OCI-LY3 (cell line): Measurements from ENCODE around the gene LAMA4.

Experiments used
- H2AFZ ChIP-seq: fragments of 200-600, 300-600 bp; shearing (Covaris generic); 2 replicates; pipeline ENCODE4 v1.6.0; 2014; ENCODE audit warnings: antibody characterized with exemption, low read depth, low read length
- H3K27ac ChIP-seq: fragments of 200-600, 300-600 bp; sonication (generic); 2 replicates; pipeline ENCODE4 v1.5.1; 2014; ENCODE audit warnings: mild to moderate bottlenecking, low read length, moderate library complexity, mixed read lengths
- H3K27me3 ChIP-seq: fragments of 200-600, 300-600 bp; sonication (generic); 2 replicates; pipeline ENCODE4 v1.6.1; 2014; ENCODE audit warnings: low read depth, low read length, mixed read lengths
- H3K36me3 ChIP-seq: fragments of 200-600, 300-600 bp; sonication (generic); replicated peaks from 2 replicates; pipeline ENCODE3; 2014; ENCODE audit warnings: low read depth, low read length, mixed read lengths
- H3K4me1 ChIP-seq: fragments of 300-600, 200-600 bp; sonication (generic); 2 replicates; pipeline ENCODE4 v1.6.1; 2014; ENCODE audit warnings: low read length, mixed read lengths
- H3K4me2 ChIP-seq: fragments of 200-600, 300-600 bp; sonication (generic); 2 replicates; pipeline ENCODE4 v1.6.1; 2014; ENCODE audit warnings: low read length, mixed read lengths
- H3K4me3 ChIP-seq: fragments of 300-600, 200-600 bp; sonication (generic); 2 replicates; pipeline ENCODE4 v1.5.1; 2014; ENCODE audit warnings: antibody characterized with exemption, mild to moderate bottlenecking, low read length, moderate library complexity
- H3K79me2 ChIP-seq: fragments of 300-600, 200-600 bp; shearing (Covaris generic); 2 replicates; pipeline ENCODE4 v1.6.1; 2014; ENCODE audit warnings: mild to moderate bottlenecking, low read length, mixed read lengths
- H3K9ac ChIP-seq: fragments of 300-600, 200-600 bp; shearing (Covaris generic); 2 replicates; pipeline ENCODE4 v1.6.0; 2014; ENCODE audit warnings: mild to moderate bottlenecking, low read length, moderate library complexity
- H3K9me3 ChIP-seq: fragments of 200-600, 300-600 bp; shearing (Covaris generic); 2 replicates; pipeline ENCODE4 v1.6.1; 2014; ENCODE audit warnings: low read length, mixed read lengths; ENCODE audit not compliant: insufficient read depth
- H4K20me1 ChIP-seq: fragments of 200-600, 300-600 bp; sonication (generic); 2 replicates; pipeline ENCODE4 v1.6.1; 2016; ENCODE audit warnings: low read length, mixed read lengths; ENCODE audit not compliant: insufficient read depth
- CTCF ChIP-seq: fragments of 200-600, 300-600 bp; sonication (generic); IDR thresholded peaks from 2 replicates; pipeline ENCODE4 v1.5.1; 2014; ENCODE audit warnings: antibody characterized with exemption, low read length, low read depth
- EZH2phosphoT487 ChIP-seq: fragments of 200-600 bp; shearing (Covaris generic); IDR thresholded peaks from 2 replicates; pipeline ENCODE4 v1.6.1; 2018; ENCODE audit warnings: antibody characterized with exemption, mixed run types, low read depth

LAMA4 gene, protein sequence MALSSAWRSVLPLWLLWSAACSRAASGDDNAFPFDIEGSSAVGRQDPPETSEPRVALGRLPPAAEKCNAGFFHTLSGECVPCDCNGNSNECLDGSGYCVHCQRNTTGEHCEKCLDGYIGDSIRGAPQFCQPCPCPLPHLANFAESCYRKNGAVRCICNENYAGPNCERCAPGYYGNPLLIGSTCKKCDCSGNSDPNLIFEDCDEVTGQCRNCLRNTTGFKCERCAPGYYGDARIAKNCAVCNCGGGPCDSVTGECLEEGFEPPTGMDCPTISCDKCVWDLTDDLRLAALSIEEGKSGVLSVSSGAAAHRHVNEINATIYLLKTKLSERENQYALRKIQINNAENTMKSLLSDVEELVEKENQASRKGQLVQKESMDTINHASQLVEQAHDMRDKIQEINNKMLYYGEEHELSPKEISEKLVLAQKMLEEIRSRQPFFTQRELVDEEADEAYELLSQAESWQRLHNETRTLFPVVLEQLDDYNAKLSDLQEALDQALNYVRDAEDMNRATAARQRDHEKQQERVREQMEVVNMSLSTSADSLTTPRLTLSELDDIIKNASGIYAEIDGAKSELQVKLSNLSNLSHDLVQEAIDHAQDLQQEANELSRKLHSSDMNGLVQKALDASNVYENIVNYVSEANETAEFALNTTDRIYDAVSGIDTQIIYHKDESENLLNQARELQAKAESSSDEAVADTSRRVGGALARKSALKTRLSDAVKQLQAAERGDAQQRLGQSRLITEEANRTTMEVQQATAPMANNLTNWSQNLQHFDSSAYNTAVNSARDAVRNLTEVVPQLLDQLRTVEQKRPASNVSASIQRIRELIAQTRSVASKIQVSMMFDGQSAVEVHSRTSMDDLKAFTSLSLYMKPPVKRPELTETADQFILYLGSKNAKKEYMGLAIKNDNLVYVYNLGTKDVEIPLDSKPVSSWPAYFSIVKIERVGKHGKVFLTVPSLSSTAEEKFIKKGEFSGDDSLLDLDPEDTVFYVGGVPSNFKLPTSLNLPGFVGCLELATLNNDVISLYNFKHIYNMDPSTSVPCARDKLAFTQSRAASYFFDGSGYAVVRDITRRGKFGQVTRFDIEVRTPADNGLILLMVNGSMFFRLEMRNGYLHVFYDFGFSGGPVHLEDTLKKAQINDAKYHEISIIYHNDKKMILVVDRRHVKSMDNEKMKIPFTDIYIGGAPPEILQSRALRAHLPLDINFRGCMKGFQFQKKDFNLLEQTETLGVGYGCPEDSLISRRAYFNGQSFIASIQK (N-terminal part only)

DNA sequence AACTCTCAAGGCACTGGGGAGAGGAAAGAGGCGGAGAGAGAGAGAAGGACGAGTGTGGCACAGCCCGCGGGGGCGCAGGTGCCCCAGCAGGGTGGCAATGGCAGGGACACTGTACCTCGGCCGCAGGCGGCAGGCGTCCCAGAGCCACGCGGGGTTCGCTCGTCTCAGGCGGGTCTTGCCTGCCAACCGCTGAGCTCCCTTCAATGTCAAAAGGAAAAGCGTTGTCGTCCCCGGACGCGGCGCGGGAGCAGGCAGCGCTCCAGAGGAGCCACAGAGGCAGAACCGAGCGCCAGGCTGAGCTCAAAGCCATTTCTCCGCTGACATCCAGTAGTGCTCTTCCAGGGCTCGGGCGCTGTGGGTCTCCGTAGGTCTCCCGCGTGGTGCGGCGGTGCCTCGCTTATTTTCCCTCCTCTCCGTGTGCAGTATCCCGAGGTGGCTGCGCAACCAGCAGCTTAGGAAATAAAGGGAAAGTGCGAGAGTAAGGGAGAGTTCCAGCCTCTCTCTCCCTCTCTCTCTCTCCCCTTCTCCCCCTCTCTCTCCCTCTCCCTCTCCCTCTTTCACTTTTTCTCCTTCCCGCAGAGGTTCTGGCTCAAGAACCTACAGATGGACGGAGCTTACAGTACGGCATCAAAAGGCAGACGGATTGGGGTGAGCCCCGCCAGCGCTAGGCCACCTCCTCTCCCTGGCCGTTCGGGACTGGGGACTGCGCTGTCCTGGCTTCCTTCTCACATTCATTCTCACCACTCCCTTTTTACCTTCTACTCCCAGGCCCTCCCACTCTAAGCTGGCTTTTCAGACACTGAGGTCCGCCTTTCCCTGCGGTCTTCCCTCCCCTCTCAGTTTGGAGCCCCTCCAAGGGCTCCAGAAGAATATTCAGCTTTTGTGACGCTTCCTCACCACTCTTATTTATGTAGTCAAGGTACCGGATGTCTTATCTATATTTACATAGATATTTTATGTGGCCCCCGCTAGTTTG is at the start of gene LAMA4:
Gene LAMA4 (minus strand): TSS at position 727 of the 976 bp plus-strand sequence. CDS start 417 bp downstream, at position 310.
- Histone ChIP-seq H3K27me3 (no peaks in the 10 kb centered on the region), H3K4me3 (no peak within 1 kb of the TSS), H3K4me2 (no peak within 1 kb of the TSS), H3K9ac (no peak within 1 kb of the TSS), H2AFZ (no peak within 1 kb of the TSS), H3K36me3 (no peaks in the 10 kb centered on the region), H3K79me2 (no peaks in the 10 kb centered on the region), H3K27ac (no peak within 1 kb of the TSS), H3K4me1 (no peaks in the 10 kb centered on the region), H3K9me3 (no peaks in the 10 kb centered on the region), H4K20me1 (no peaks in the 10 kb centered on the region)
- no peak for TF ChIP-seq CTCF
- TF ChIP-seq EZH2phosphoT487 = no peak

DNA sequence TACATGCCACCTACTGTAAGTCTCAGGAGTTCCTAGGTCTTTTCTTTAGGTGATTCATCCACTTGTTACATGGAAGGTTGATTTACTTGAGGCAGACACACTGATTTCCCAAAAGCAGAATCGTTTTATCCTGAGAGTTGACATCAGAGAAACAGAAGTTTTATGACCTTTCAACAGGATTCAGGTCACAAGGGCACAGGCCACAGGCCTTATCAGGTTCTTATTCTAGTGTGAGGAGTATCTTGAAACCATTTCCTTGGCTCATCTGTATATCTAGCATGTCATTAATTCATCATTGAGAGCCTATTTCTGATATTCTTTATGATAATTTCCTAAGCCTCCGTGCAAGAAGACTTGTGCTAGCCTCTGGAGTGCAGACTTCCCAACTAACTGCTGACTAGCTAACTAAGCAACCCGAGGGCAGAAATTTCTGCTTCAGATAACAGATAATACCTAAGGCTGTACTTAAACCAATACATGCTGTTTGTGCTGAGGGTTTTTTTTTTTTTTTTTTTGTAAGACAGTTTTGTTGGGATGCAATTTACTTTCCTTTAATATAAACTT is 47.9 kb upstream of the LAMA4 start:
- Histone ChIP-seq H3K27ac (no peak overlapping the region), H4K20me1 (no peaks in the 10 kb centered on the region), H2AFZ (no peak overlapping the region), H3K36me3 (no peaks in the 10 kb centered on the region), H3K4me3 (no peak overlapping the region), H3K27me3 (no peaks in the 10 kb centered on the region), H3K9me3 (no peaks in the 10 kb centered on the region), H3K4me1 (peaks cover 38% of the 10 kb centered on the region), H3K79me2 (no peaks in the 10 kb centered on the region), H3K9ac (no peak overlapping the region), H3K4me2 (no peak overlapping the region)
- TF ChIP-seq CTCF = no peak
- no peak for TF ChIP-seq EZH2phosphoT487

GRCh38 chr6:112300896-112301295 is 46.5 kb upstream of the LAMA4 start:
- Histone ChIP-seq H3K27ac (no peak overlapping the region), H3K4me1 (peaks cover 25% of the 10 kb centered on the region)

More at GRCh38 chr6:112300896-112301295, 46.5 kb upstream of the LAMA4 start:
- TF ChIP-seq CTCF (no peak), EZH2phosphoT487 (no peak)
- Histone ChIP-seq H3K9me3 (no peaks in the 10 kb centered on the region), H3K79me2 (no peaks in the 10 kb centered on the region), H3K4me2 (no peak overlapping the region), H3K27me3 (no peaks in the 10 kb centered on the region), H3K9ac (no peak overlapping the region), H2AFZ (no peak overlapping the region), H3K36me3 (no peaks in the 10 kb centered on the region), H4K20me1 (no peaks in the 10 kb centered on the region), H3K4me3 (no peak overlapping the region)
